H9 (cell line): ENCODE results near the gene COMMD9. TPM values are rescaled to one million over a fixed set of nuclear protein-coding genes. Genes with fewer than 3 reads are reported as not detected.
A peak's percentile ranks its signal among the peaks of the same experiment; 100 is the strongest.

Experiments used
- DNase-seq: peaks from one replicate; pipeline ENCODE4 v3.0.0-alpha.2; 2017
- H2AFZ ChIP-seq: one replicate; pipeline ENCODE4 v1.6.1; 2013; ENCODE audit warnings: mild to moderate bottlenecking, low read length, control low read depth, moderate library complexity
- H2AK5ac ChIP-seq: 2 replicates; pipeline ENCODE4 v1.6.1; 2013; ENCODE audit warnings: low read length, control low read depth, mixed read lengths; ENCODE audit not compliant: insufficient read length
- H2BK120ac ChIP-seq: one replicate; pipeline ENCODE4 v1.6.1; 2013; ENCODE audit warnings: low read depth, mild to moderate bottlenecking, low read length, control low read depth, inconsistent platforms; ENCODE audit not compliant: poor library complexity, severe bottlenecking
- H2BK12ac ChIP-seq: 2 replicates; pipeline ENCODE4 v1.6.1; 2013; ENCODE audit warnings: low read length, control low read depth, mixed read lengths, low read depth; ENCODE audit not compliant: insufficient read length
- H2BK15ac ChIP-seq: 2 replicates; pipeline ENCODE4 v1.6.1; 2013; ENCODE audit warnings: low read depth, low read length, control low read depth
- H2BK20ac ChIP-seq: one replicate; pipeline ENCODE4 v1.6.1; 2013; ENCODE audit warnings: low read depth, mild to moderate bottlenecking, low read length, control low read depth, inconsistent platforms; ENCODE audit not compliant: poor library complexity, severe bottlenecking
- H2BK5ac ChIP-seq: 2 replicates; pipeline ENCODE4 v1.6.1; 2013; ENCODE audit warnings: low read length, control low read depth, mixed read lengths; ENCODE audit not compliant: insufficient read length
- H3K14ac ChIP-seq: 2 replicates; pipeline ENCODE4 v1.6.1; 2013; ENCODE audit warnings: low read length, control low read depth; ENCODE audit not compliant: insufficient read depth
- H3K18ac ChIP-seq: 2 replicates; pipeline ENCODE4 v1.6.1; 2013; ENCODE audit warnings: low read depth, mild to moderate bottlenecking, mixed read lengths, low read length, control low read depth; ENCODE audit not compliant: insufficient read length
- H3K23ac ChIP-seq: 2 replicates; pipeline ENCODE4 v1.6.1; 2013; ENCODE audit warnings: low read length, control low read depth, mixed read lengths, low read depth; ENCODE audit not compliant: insufficient read length
- H3K23me2 ChIP-seq: 2 replicates; pipeline ENCODE4 v1.6.1; 2013; ENCODE audit warnings: low read depth, mild to moderate bottlenecking, mixed read lengths, low read length, control low read depth; ENCODE audit not compliant: insufficient read length, poor library complexity, severe bottlenecking
- H3K27ac ChIP-seq: 2 replicates; pipeline ENCODE4 v1.5.1; 2013; ENCODE audit warnings: low read length, control low read depth, mixed read lengths, low read depth; ENCODE audit not compliant: insufficient read length
- H3K27me3 ChIP-seq: 2 replicates; pipeline ENCODE4 v1.6.1; 2013; ENCODE audit warnings: low read length, control low read depth, inconsistent platforms; ENCODE audit not compliant: insufficient read depth
- H3K4ac ChIP-seq: 2 replicates; pipeline ENCODE4 v1.6.1; 2013; ENCODE audit warnings: low read depth, mild to moderate bottlenecking, control low read depth, inconsistent platforms, low read length, moderate library complexity
- H3K4me1 ChIP-seq: 2 replicates; pipeline ENCODE4 v1.6.1; 2013; ENCODE audit warnings: low read length, control low read depth, inconsistent platforms; ENCODE audit not compliant: insufficient read depth
- H3K4me2 ChIP-seq: 2 replicates; pipeline ENCODE4 v1.6.1; 2013; ENCODE audit warnings: low read length, control low read depth, mixed read lengths; ENCODE audit not compliant: insufficient read length, insufficient read depth
- H3K56ac ChIP-seq: 2 replicates; pipeline ENCODE4 v1.6.1; 2013; ENCODE audit warnings: low read depth, mild to moderate bottlenecking, mixed read lengths, low read length, control low read depth; ENCODE audit not compliant: insufficient read length
- H3K79me1 ChIP-seq: 2 replicates; pipeline ENCODE4 v1.6.1; 2013; ENCODE audit warnings: low read depth, mild to moderate bottlenecking, moderate library complexity, low read length, control low read depth, inconsistent platforms; ENCODE audit not compliant: insufficient read depth, poor library complexity, severe bottlenecking
- H3K79me2 ChIP-seq: 2 replicates; pipeline ENCODE4 v1.6.1; 2013; ENCODE audit warnings: low read length, control low read depth, inconsistent platforms; ENCODE audit not compliant: insufficient read depth
- H3K9ac ChIP-seq: 2 replicates; pipeline ENCODE4 v1.6.1; 2013; ENCODE audit warnings: low read length, control low read depth, mixed read lengths; ENCODE audit not compliant: insufficient read length; ENCODE audit errors: extremely low read depth
- H3K9me3 ChIP-seq: one replicate; pipeline ENCODE4 v1.6.1; 2013; ENCODE audit warnings: low read depth, low read length, inconsistent platforms; ENCODE audit not compliant: control insufficient read depth
- H3T11ph ChIP-seq: one replicate; pipeline ENCODE4 v1.6.1; 2013; ENCODE audit warnings: mild to moderate bottlenecking, low read length, control low read depth, inconsistent platforms
- H4K20me1 ChIP-seq: one replicate; pipeline ENCODE4 v1.6.1; 2013; ENCODE audit not compliant: control insufficient read depth, insufficient read length, insufficient read depth
- H4K5ac ChIP-seq: 2 replicates; pipeline ENCODE4 v1.6.1; 2013; ENCODE audit warnings: low read depth, mild to moderate bottlenecking, mixed read lengths, low read length, control low read depth; ENCODE audit not compliant: insufficient read length
- H4K8ac ChIP-seq: replicated peaks from 2 replicates; pipeline ENCODE4 v1.6.1; 2013; ENCODE audit warnings: low read length, control low read depth, mixed read lengths, low read depth; ENCODE audit not compliant: insufficient read length
- H4K91ac ChIP-seq: 2 replicates; pipeline ENCODE4 v1.6.1; 2013; ENCODE audit warnings: low read depth, mild to moderate bottlenecking, moderate library complexity, mixed read lengths, low read length, control low read depth; ENCODE audit not compliant: insufficient read length
- H3K27ac Mint-ChIP-seq, 3 experiments: 2 replicates in 2 of 3; 3 replicates in 1 of 3; pipeline ENCODE4 v1.8.0; 2020 to 2021; ENCODE audit warnings: mixed read lengths in 3 of 3, mild to moderate bottlenecking in 1 of 3, moderate library complexity in 1 of 3
- H3K27me3 Mint-ChIP-seq: 2 replicates; pipeline ENCODE4 v1.8.0; 2021; ENCODE audit warnings: low read depth, mild to moderate bottlenecking, moderate library complexity, mixed read lengths
- H3K36me3 Mint-ChIP-seq, 3 experiments: 2 replicates in 2 of 3; 3 replicates in 1 of 3; pipeline ENCODE4 v1.8.0; 2020 to 2021; ENCODE audit warnings: low read depth in 3 of 3, mixed read lengths in 3 of 3; ENCODE audit not compliant: insufficient read depth in 1 of 3
- H3K4me1 Mint-ChIP-seq, 2 experiments: 2 replicates each; pipeline ENCODE4 v1.8.0; 2020; ENCODE audit warnings: mixed read lengths in 2 of 2
- H3K4me3 Mint-ChIP-seq, 2 experiments: 2 replicates in 1 of 2; 3 replicates in 1 of 2; pipeline ENCODE4 v1.8.0; 2020 to 2021; ENCODE audit warnings: mild to moderate bottlenecking in 2 of 2, mixed read lengths in 2 of 2, moderate library complexity in 1 of 2
- H3K9me3 Mint-ChIP-seq, 2 experiments: 2 replicates in 1 of 2; 3 replicates in 1 of 2; pipeline ENCODE4 v1.8.0; 2020; ENCODE audit warnings: mild to moderate bottlenecking in 2 of 2, mixed read lengths in 2 of 2, moderate library complexity in 1 of 2
- CTCF ChIP-seq: fragments of 200-600 bp; sonication (generic); conservative IDR thresholded peaks from 3 replicates; pipeline ENCODE4 v1.8.0; 2021; ENCODE audit warnings: antibody characterized with exemption, mild to moderate bottlenecking
- WGBS: extraction: QIAGEN DNeasy Blood & Tissue Kit; methylation state at CpG from one replicate; pipeline ENCODE4 v1.1.7; 2013; ENCODE audit warnings: missing lambda C conversion rate, low lambda C conversion rate, mixed read lengths; ENCODE audit not compliant: insufficient read length; ENCODE audit errors: extremely low coverage; 5-methylcytosine and 5-hydroxymethylcytosine counted together
- total RNA-seq: library from RNA; stranded (reverse); gene quantifications from 2 replicates; pipeline ENCODE4 v1.2.1, GENCODE V29; 2021

Gene COMMD9
- total RNA-seq, 1 experiment from 2014 or later, result 47.0 TPM

- Histone ChIP-seq H3K79me1 (no peaks in the 10 kb centered on the region), H3K23me2 (peaks cover 4% of the 10 kb centered on the region), H2AFZ (no peak overlapping the region), H3K4ac (no peak overlapping the region), H3K4me2 (no peak overlapping the region), H2BK12ac (no peak overlapping the region), H3K23ac (no peak overlapping the region), H3T11ph (no peak overlapping the region), H3K27me3 (no peaks in the 10 kb centered on the region), H3K4me1 (no peaks in the 10 kb centered on the region; the same call in 1 of the 2 replicates), H2BK20ac (no peak overlapping the region), H3K9me3 (no peaks in the 10 kb centered on the region), H2BK120ac (no peak overlapping the region), H3K9ac (no peak overlapping the region), H3K79me2 (no peaks in the 10 kb centered on the region), H3K18ac (no peak overlapping the region), H4K91ac (no peak overlapping the region), H2BK15ac (no peak overlapping the region), H3K56ac (no peak overlapping the region), H3K14ac (no peak overlapping the region), H2BK5ac (no peak overlapping the region), H4K20me1 (no peaks in the 10 kb centered on the region), H4K5ac (no peak overlapping the region), H3K27ac (no peak overlapping the region), H4K8ac (no peak overlapping the region), H2AK5ac (no peak overlapping the region)
- no CpG with 5 or more reads among the region's 4 CpGs for WGBS
- Mint-ChIP-seq H3K27me3 (peaks cover 22% of the 10 kb centered on the region), H3K4me1 (peaks cover 16% of the 10 kb centered on the region in 2 experiments), H3K9me3 (no peaks in the 10 kb centered on the region; a peak in 1 of 5 replicates), H3K27ac (no peak overlapping the region), H3K4me3 (no peak overlapping the region), H3K36me3 (no peaks in the 10 kb centered on the region; a peak in 1 of 7 replicates)
- no peak for DNase-seq
- peak; percentile 83 for TF ChIP-seq CTCF
Observed at GRCh38 chr11:36292311-36292722, 3.1 kb upstream of the COMMD9 start.
